ENCODE data around the gene LCE3C.

GRCh38 chr1:152630596-152630995, 30.6 kb downstream of the LCE3C start:
- TF ChIP-seq, protein P1, sequence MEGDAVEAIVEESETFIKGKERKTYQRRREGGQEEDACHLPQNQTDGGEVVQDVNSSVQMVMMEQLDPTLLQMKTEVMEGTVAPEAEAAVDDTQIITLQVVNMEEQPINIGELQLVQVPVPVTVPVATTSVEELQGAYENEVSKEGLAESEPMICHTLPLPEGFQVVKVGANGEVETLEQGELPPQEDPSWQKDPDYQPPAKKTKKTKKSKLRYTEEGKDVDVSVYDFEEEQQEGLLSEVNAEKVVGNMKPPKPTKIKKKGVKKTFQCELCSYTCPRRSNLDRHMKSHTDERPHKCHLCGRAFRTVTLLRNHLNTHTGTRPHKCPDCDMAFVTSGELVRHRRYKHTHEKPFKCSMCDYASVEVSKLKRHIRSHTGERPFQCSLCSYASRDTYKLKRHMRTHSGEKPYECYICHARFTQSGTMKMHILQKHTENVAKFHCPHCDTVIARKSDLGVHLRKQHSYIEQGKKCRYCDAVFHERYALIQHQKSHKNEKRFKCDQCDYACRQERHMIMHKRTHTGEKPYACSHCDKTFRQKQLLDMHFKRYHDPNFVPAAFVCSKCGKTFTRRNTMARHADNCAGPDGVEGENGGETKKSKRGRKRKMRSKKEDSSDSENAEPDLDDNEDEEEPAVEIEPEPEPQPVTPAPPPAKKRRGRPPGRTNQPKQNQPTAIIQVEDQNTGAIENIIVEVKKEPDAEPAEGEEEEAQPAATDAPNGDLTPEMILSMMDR (IDR thresholded peaks at IDR 0.05) = no peak
- no peak for TF ChIP-seq POLR2A (IDR thresholded peaks at IDR 0.05)

All from prostate gland (tissue), 2 donors.